Cardiac fibroblast (primary cell): Measurements from ENCODE around the gene SARM1.
"Not testable (repeated sequence)": the region's sequence is repeated elsewhere in the genome, so short reads cannot be mapped to it uniquely, and the experiment has no call there.

Source experiments
- DNase-seq, 2 donors: peaks; one replicate each; pipeline versions ENCODE4 v3.0.0 to v3.0.0-alpha.2; 2010; ENCODE audit warnings: low read depth in 2 of 2
- H3K4me3 ChIP-seq, 2 donors: replicated peaks in 1 of 2; 1 replicate in 1 of 2; 2 replicates in 1 of 2; pipeline ENCODE4 v1.5.1; 2011; ENCODE audit warnings: low read depth in 2 of 2, low read length in 2 of 2, mild to moderate bottlenecking in 2 of 2, moderate library complexity in 1 of 2
- TF ChIP-seq, protein P1 (sequence below): IDR thresholded peaks from one replicate; pipeline ENCODE4 v1.5.1; 2011; ENCODE audit warnings: low read depth, mild to moderate bottlenecking, low read length, inconsistent platforms

The SARM1 gene

DNA sequence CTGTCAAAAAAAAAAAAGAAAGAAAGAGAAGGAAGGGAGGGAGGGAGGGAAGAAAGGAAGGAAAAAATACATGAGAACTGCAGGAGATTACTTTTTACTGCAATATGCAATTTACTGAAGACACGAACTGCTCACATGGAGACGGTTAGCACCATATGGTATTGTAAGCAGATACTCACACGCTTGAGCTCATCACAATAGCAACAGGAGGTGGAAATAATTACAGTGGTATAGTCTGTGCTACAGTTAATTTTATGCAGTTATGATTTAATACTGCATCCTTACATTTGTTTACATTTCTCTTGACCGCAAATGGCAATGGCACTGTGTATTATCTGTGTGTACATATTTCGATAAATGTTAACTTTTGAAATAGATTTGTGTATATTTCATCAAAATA lies 55.9 kb downstream of the SARM1 start:
- no peak for DNase-seq
- TF ChIP-seq, protein P1, sequence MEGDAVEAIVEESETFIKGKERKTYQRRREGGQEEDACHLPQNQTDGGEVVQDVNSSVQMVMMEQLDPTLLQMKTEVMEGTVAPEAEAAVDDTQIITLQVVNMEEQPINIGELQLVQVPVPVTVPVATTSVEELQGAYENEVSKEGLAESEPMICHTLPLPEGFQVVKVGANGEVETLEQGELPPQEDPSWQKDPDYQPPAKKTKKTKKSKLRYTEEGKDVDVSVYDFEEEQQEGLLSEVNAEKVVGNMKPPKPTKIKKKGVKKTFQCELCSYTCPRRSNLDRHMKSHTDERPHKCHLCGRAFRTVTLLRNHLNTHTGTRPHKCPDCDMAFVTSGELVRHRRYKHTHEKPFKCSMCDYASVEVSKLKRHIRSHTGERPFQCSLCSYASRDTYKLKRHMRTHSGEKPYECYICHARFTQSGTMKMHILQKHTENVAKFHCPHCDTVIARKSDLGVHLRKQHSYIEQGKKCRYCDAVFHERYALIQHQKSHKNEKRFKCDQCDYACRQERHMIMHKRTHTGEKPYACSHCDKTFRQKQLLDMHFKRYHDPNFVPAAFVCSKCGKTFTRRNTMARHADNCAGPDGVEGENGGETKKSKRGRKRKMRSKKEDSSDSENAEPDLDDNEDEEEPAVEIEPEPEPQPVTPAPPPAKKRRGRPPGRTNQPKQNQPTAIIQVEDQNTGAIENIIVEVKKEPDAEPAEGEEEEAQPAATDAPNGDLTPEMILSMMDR: no peak
- H3K4me3 ChIP-seq: no peak overlapping the region

DNA sequence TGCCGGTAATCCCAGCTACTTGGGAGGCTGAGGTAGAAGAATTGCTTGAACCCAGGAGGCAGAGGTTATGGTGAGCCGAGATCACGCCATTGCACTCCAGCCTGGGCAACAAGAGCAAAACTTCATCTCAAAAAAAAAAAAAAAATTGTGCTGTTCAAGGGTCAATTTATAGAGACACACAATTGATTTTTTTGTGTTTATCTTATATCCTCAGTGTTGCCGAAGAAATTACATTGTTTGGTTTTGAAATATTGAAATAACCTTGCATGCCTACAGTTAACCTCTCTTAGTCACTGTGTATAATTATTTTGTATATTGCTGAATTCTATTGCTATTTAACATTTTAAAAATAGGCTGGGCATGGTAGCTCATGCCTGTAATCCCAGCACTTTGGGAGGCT lies 56.5 kb downstream of the SARM1 start:
- DNase-seq: not testable (repeated sequence)

DNA sequence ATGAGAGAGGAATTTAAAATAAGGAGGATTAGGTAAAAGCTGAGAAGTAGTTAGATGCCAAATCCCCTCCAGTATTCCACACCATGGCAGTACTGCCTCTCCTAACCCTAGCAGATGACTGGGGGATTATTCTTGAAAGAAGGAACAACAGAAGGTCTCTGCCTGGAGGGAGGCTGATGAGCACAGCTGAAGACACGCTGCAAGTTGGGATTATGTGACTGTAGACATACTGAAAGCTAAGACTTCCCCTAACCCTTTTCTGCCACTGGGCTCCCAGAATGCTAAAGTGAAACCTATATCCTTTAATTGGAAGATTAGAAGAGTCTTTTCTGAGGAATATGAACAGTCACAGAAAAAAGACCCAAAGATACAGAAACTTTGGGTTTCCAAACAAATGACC lies 62.2 kb downstream of the SARM1 start:
- H3K4me3 ChIP-seq: no peak overlapping the region
- TF ChIP-seq, protein P1: no peak
- no peak for DNase-seq

More for the DNA sequence above, 56.5 kb downstream of the SARM1 start:
- H3K4me3 ChIP-seq: not testable (repeated sequence)

DNA sequence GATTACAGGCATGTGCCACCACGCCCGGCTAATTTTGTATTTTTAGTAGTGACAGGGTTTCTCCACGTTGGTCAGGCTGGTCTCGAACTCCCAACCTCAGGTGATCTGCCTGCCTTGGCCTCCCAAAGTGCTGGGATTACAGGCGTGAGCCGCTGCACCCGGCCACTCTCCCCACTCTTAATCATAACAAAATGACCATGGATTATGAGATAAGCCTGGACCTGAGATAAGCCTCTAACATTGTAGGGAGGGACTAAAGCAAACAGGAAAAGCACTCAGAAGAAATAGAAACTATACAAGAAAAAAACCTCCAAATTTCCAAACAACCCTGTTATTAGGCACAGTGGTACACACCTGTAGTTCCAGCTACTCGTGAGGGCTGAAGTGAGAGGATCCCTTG lies 62.8 kb downstream of the SARM1 start:
- not testable (repeated sequence) for DNase-seq, H3K4me3 ChIP-seq

DNA sequence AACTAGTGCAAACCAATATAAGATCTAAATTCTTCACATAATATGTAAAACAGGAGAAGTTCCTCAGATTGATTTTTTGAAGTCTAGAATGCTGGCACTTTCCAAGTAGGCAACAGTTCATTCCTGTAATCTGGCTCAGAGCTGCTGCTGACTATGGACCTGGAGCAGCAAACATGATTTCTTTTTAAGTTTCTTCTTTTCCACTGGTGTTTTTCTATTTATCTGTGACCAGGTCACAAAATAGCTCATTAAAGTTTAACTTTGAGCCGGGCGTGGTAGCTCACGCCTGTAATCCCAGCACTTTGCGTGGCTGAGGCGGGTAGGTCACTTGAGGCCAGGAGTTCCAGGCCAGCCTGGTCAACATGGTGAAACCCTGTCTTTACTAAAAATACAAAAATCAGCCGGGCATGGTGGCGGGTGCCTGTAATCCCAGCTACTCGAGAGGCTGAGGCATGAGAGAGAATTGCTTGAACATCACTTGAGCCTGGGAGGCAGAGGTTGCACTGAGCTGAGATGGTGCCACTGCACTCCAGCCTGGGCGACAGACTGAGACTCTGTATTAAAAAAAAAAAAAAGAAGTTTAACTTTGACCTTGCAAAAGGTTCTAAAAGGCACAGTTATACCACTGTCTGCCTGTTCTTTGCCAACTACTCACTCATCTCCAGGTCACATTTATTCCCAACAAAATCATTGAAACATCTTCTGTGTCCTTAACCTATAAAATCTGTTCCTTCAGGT lies 72.6 kb downstream of the SARM1 start:
- no peak overlapping the region for H3K4me3 ChIP-seq
- no peak for DNase-seq
- TF ChIP-seq, protein P1: no peak

DNA sequence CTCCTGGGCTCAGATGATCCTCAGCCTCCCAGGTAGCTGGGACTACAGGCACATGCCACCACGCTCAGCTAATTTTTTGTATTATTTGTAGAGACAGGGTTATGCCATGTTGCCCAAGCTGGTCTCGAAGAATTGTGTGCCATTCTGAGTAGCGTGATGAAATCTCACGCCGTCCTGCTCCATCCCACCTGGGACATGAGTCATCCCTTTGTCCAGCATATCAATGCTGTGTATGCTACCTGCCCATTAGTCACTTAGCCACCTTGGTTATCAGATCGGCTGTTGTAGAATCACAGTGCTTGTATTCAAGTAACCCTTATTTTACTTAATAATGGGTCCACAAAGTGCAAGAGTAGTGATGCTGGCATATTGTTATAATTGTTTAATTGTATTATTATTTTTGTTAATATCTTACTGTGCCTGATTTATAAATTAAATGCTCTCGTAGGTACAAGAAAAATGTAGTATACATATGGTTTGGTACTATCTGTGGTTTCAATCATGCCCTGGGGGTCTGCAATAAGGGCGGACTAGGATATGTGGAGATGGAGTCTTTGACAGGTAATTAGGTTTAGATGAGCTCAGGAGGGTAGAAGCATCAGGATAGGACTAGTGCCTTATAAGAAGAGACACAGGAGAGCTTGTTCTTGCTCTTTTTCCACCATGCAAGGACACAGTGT lies 75.4 kb downstream of the SARM1 start:
- TF ChIP-seq, protein P1: no peak
- H3K4me3 ChIP-seq: no peak overlapping the region
- DNase-seq: no peak

DNA sequence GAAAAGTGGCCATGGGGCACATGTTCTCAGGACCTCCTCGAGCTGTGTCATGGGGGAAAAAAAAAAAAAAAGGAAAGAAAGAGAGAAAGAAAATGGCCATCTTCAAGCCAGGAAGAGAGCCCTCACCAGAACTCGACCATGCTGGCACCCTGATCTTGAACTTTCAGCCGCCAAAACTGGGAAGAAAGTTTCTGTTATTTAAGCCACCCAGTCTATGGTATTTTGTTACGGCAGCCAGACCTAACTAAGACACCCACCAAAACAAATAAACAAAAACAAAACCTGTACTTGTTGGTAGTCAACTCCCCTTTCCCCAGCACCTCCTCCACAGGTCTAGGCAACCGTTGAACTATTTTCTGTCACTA lies 75.9 kb downstream of the SARM1 start:
- H3K4me3 ChIP-seq: no peak overlapping the region
- DNase-seq: no peak
- TF ChIP-seq, protein P1: no peak

DNA sequence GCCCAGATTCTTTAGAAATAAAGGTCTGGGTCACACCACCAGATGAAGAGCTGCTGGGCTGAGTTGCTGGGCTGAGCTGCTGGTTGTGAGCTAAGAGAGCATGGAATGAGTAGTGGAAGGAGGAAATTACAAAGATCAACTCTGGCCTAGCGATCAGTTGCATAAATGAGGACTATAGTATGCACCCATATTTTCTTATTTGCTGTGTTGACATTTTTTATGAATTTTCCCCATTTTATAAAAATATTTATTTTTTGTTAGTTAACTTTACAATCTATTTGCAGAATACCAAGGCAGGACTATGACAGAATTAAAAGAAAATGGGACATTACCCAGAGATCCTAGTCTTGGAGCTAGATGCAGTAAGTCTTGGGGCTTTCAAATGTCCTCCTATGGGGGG lies 78.4 kb downstream of the SARM1 start:
- DNase-seq: no peak
- H3K4me3 ChIP-seq: no peak overlapping the region
- TF ChIP-seq, protein P1: no peak
